RPMI7951 (cell line): ENCODE results near the gene CFAP74. TPM values are rescaled to one million over a fixed set of nuclear protein-coding genes. Genes with fewer than 3 reads are reported as not detected.

Experiments used
- DNase-seq: peaks from one replicate; pipeline ENCODE4 v3.0.0-alpha.2; 2012; ENCODE audit warnings: low read depth
- total RNA-seq: library from RNA; depleted of rRNA; stranded (reverse); fragments of >200 nt; shearing (Covaris generic); gene quantifications from 2 replicates; pipeline ENCODE4 v1.2.3, GENCODE V29; 2014

CFAP74 gene
- total RNA-seq, 1 experiment from 2014 or later, result not detected

GRCh38 chr1:2041305-2041704 is 37.7 kb upstream of the CFAP74 start:
- no peak for DNase-seq

GRCh38 chr1:2039251-2039650 is 35.7 kb upstream of the CFAP74 start:
- DNase-seq, result no peak

DNA sequence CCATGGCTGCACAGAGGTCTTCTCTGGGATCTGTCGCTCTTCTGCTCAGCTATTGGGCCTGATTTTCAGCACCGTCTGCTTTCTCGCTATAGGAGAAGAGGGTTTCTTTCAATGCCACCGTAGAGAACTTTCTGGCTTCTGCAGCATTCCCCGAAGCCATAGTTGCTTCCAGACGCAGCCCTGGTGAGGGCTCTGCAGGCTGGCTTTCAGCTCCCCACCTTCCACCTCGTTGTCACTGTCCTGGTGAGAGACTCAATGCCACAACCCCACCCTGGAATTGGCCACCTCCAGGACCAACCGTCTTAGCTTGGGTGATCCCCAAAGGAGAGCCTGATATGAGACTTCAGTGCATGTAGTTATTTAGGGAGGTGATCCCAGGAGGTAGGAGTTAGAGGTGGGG is 34.6 kb upstream of the CFAP74 start:
- no peak for DNase-seq

DNA sequence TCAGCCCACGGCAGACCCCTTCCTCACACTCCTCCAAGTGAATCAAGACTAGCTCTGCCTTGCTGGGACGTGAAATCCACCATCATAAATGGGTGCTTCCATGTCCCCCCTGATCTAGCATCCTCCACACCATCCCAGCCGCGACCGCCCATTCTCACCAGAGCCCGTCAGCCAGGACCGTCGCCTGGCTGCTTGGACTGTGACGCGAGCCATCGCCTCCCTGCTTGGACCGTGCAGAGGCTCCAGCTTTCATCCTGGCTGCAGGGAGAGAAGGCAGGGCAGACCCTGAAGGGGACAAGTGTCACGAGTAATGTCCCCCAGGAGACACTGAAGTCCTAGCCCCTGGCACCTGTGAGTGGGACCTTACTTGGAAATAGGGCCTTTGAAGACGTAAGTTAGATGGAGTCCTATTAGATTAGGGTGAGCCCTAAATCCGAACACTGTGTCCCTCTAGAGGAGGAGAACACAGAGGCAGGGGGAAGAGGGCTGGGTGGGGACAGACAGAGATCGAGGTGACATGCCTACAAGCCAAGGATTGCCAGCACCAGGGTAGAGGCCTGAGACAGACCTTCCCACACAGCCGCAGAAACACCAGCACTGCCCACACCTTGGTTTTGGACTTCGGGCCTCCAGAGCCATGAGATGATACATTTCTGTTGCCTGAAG is 33.9 kb upstream of the CFAP74 start:
- no peak for DNase-seq

GRCh38 chr1:2036287-2036686 is 32.7 kb upstream of the CFAP74 start:
- no peak for DNase-seq

DNA sequence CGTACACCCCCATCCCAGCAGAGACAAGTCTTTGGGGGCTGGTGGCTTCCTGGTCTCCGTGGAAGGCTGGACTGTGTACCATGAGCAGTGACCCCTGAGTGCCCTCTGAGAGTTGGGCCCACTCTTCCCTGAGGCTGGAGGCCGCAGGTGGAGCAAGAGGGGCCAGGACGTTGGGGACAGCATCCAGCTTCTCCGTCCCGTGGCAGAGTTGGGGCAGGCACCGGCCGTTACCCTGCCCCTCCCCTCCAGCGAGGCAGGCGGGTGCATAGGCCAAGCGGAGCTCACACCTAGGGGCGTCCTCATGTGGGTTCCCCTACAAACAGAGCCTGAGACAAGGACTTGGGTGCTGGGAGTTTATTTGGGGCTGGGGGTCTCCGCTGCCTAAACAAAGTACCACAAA is 29.6 kb upstream of the CFAP74 start:
- DNase-seq, result no peak

- no peak for DNase-seq
Measured at GRCh38 chr1:2032737-2033136, 29.2 kb upstream of the CFAP74 start.

- no peak for DNase-seq
Measured at GRCh38 chr1:2031546-2032540, 28.3 kb upstream of the CFAP74 start.

DNA sequence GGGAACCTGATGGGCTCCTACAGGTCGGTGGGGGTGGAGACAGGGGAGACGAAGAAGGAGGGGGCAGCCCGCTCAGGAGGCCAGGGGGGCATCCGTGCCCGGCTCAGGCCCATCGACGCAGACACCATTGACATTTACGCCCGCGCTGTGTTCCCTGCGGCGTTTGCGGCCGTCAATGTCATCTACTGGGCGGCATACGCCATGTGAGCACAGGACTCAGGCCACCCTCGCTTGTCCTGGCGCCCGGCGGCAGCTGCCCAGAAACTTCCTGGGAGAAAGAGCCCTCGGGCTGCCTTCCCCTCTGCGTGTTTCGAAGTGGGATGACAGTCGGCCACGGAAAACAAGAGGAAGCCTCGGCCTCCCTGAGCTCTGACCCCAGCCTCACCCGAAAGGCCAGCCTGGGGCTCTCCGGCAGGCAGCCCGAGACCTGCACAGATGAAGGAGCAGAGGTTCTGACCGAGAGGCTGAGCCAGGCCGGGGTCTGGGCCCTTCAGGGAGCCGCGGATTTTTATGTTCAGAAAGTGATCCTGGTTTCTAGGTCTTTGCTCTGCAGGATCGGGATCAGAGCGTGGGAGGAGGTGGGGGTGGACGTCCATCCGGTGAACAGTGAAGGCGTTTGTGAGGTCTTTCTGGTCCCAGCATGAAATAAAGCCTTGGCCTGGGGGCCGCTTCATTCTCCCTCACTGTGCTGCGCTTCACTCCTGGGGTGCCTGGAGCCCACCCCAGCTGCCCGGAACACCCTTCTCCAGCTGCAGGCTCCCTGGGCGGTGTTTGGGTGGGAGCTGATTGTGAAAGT is 26.7 kb upstream of the CFAP74 start:
- no peak for DNase-seq

DNA sequence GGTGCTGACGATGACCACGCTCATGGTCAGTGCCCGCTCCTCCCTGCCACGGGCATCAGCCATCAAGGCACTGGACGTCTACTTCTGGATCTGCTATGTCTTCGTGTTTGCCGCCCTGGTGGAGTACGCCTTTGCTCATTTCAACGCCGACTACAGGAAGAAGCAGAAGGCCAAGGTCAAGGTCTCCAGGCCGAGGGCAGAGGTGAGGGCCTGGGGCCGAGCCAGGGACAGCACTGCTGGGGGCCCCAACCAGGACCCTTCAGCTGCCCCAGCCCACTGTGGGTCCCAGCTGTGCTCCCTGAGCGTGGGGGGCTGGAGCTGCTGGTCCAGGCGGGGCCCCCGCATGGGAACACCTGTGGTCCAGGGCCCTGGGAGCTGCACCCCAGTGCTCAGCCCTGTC is 26.0 kb upstream of the CFAP74 start:
- no peak for DNase-seq

- no peak for DNase-seq
Measured at GRCh38 chr1:2028870-2029560, 25.4 kb upstream of the CFAP74 start.

GRCh38 chr1:2027961-2028583 is 24.5 kb upstream of the CFAP74 start:
- DNase-seq, result no peak

- peak; percentile 24 for DNase-seq
Measured at GRCh38 chr1:2025491-2025981, 21.9 kb upstream of the CFAP74 start.

GRCh38 chr1:2024887-2025286 is 21.3 kb upstream of the CFAP74 start:
- DNase-seq, result no peak

- no peak for DNase-seq
Measured at GRCh38 chr1:2024451-2024850, 20.9 kb upstream of the CFAP74 start.

GRCh38 chr1:2023187-2023586 is 19.6 kb upstream of the CFAP74 start:
- no peak for DNase-seq

DNA sequence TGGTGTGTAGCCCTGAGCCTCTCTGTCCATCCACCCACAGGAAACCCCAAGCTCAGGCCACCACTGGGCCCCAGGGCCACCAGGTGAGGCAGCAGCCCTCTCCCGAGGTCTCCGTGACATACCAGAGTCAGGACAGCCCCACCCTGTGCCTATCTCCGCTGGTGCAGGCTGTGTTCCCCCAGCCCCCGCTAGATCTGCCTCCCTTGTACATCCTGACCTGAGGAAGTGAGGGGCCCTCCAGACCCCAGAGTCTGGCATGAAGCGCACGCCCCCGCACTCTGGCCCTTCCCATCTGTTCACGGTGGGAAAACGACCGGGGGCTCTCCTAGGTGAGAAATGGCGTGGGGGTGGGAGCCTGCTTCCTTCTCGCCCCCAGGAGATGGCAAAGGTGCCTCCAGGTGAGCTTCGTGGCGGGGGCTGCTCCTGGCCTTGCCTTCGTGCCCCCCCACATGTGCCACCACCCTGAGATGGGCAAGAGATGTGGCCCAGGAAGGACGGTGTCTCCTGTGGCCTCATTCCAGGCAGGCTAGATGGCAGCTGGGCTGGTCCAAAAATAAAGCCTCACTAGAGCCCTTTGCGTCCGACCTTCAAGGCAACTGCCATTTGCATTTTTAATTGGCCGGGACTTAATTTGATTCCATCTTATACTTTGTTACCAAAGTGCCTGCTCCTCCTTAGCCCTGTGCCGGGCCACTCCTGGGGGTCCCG is 18.6 kb upstream of the CFAP74 start:
- DNase-seq, result no peak

DNA sequence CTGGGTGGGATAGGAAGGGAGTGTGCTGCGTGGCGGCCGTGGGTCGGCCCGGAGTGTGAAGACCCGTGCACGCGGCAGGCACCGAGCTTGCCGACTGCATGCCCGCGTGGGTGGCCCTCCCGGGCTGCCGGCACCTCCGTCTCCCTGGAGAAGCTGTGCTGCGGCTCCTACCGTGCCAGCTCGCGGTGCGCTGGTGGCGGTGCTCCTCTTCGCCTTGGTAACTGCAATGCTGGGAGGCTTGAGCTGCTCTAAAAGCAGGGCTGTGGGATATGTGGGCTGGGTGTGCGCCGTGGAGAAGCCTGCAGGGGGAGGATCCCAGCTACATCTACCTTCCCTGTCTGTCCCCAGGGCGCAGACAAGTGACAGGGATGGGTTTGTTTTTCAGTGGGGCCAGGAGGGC is 18.0 kb upstream of the CFAP74 start:
- no peak for DNase-seq

DNA sequence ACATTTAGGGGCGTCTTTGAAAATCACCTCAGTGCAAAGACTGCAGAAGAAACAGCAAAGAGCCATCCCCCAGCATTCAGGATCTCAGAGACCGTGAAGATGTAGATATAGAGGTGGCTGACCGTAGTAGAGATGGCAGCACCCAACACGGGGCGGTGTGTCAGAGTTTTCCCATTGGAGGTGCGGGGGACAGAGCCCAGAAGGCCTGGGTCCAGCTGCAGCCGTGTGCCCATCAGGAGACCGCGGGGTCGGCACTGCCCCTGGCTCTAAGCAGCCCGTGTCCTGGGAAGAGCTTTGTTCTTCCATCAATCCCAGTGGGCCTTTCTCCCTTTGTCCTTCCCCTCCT is 16.7 kb upstream of the CFAP74 start:
- no peak for DNase-seq

DNA sequence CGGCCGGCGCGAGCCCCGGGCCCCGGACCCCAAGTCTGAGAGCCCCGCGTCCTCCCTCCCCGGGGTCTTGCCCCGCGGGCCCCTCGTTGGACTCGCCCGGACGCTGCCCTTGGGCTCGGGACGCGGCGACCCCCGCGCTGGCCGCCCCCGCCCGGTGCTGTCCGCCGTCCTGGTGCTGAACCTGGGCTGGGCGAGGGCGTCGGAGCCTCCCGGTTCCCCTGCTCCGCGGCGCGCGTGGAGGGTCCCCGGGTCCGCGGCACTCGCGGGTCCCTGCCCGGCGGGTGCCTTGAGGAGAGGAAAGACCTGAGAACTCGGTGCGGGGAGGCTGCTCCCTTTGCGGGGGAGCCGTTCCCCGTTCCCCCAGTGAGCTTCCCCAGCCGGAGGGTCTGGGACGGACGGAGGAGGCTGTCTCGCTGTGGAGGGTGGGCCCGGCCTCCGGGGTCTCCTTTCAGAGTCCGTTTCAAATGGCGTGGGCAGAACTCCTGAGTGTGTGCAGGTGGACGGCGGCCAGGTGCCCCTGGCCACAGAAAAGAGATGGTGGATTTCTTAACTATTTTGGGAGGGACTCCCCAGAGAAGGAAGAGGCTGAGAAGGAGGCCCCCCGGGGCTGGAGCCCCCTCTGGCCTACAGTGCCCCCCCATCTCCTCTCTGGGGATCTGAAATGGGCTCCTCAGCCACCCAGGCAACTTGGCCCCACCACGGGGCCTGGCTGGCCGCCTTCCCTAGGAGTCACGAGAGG is 16.2 kb upstream of the CFAP74 start:
- DNase-seq, result no peak
